ENCODE results near the gene GZMA.

DNA sequence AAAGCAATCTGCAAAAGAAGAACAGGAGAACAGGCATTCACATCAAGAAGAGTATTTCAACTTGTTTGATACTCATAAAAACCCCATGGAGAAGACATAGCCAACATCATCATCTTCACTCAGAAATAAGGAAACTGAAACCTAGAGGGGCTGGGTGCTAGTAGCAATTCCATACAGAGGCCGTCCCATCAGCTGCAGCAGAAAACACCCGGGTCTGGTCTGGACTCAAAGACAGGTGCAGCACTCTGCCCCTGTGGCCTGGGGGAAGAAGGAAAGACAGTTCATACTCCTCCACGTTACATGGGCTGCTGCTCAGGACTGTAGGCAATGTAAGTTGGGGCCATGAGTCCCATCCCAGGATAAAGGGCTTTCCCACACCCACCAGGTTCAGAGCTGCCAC, 11.6 kb downstream of the GZMA start:
- TF ChIP-seq, protein P1, sequence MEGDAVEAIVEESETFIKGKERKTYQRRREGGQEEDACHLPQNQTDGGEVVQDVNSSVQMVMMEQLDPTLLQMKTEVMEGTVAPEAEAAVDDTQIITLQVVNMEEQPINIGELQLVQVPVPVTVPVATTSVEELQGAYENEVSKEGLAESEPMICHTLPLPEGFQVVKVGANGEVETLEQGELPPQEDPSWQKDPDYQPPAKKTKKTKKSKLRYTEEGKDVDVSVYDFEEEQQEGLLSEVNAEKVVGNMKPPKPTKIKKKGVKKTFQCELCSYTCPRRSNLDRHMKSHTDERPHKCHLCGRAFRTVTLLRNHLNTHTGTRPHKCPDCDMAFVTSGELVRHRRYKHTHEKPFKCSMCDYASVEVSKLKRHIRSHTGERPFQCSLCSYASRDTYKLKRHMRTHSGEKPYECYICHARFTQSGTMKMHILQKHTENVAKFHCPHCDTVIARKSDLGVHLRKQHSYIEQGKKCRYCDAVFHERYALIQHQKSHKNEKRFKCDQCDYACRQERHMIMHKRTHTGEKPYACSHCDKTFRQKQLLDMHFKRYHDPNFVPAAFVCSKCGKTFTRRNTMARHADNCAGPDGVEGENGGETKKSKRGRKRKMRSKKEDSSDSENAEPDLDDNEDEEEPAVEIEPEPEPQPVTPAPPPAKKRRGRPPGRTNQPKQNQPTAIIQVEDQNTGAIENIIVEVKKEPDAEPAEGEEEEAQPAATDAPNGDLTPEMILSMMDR (IDR thresholded peaks at IDR 0.05; ENCODE audit: extremely low read depth in 1 of 2, insufficient read depth in 1 of 2, low read depth in 1 of 2, low read length in 2 of 2), result no peak
- TF ChIP-seq FOS (IDR thresholded peaks at IDR 0.05; ENCODE audit: borderline replicate concordance, insufficient read depth, low read length) (no peak), JUN (IDR thresholded peaks at IDR 0.05; ENCODE audit: borderline replicate concordance, insufficient read depth, insufficient read length, low read depth) (no peak)
